GM23248 (cell line): ENCODE data around the gene CARD6.
"Not testable (repeated sequence)": the region's sequence is repeated elsewhere in the genome, so short reads cannot be mapped to it uniquely, and the experiment has no call there.

Experiments used
- EZH2 ChIP-seq: fragments of 200-600 bp; sonication (generic); IDR thresholded peaks from 2 replicates; pipeline ENCODE4 v1.6.1; 2018; ENCODE audit warnings: antibody characterized with exemption, mild to moderate bottlenecking; ENCODE audit not compliant: insufficient read depth, poor library complexity, severe bottlenecking
- EZH2phosphoT487 ChIP-seq: fragments of 200-600 bp; sonication (generic); IDR thresholded peaks from 2 replicates; pipeline ENCODE4 v1.6.1; 2018; ENCODE audit warnings: antibody characterized with exemption, moderate library complexity, mild to moderate bottlenecking, low read depth; ENCODE audit not compliant: insufficient read depth

DNA sequence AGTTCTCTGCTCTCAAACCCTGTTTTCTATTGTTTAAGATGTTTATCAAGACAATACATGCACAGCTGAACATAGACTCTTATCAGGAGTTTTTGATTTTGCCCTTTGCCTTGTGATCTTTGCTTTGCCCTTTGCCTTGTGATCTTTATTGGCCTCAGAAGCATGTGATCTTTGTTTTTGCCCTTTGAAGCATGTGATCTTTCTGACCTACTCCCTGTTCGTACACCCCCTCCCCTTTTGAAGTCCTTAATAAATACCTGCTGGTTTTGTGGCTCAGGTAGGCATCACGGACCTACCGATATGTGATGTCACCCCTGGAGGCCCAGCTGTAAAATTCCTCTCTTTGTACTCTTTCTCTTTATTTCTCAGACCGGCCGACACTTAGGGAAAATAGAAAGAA lies 23.8 kb downstream of the CARD6 start:
- TF ChIP-seq EZH2, EZH2phosphoT487: not testable (repeated sequence)
